Measurements from ENCODE around the gene ACTRT2.

- no peak for TF ChIP-seq CTCF (IDR thresholded peaks at IDR 0.05)
- no peak for TF ChIP-seq POLR2A (IDR thresholded peaks at IDR 0.05)
These were observed 21.2 kb downstream of the ACTRT2 start for GRCh38 chr1:3042481-3042880.
